Kidney (tissue), 14 donors: ENCODE measurements around the gene CNIH1. TPM values are rescaled to one million over a fixed set of nuclear protein-coding genes. Genes with fewer than 3 reads are reported as not detected.
A peak's percentile ranks its signal among the peaks of the same experiment; 100 is the strongest.
"Not testable (repeated sequence)": the region's sequence is repeated elsewhere in the genome, so short reads cannot be mapped to it uniquely, and the experiment has no call there.

Experiments
- DNase-seq, 5 donors: peaks; one replicate each; pipeline ENCODE4 v3.0.0-alpha.2; 2013 to 2020
- FAIRE-seq: peaks from 2 replicates; lab custom pipeline; 2012; peaks lifted over from hg19 to GRCh38; lab: Jason Lieb, UNC
- H3K27ac ChIP-seq, 2 donors: one replicate each; pipeline ENCODE4 v1.7.0; 2013; ENCODE audit warnings: low read depth in 2 of 2, low read length in 2 of 2, inconsistent platforms in 1 of 2
- H3K27me3 ChIP-seq: one replicate; pipeline ENCODE4 v1.7.1; 2013; ENCODE audit warnings: low read length, inconsistent platforms; ENCODE audit not compliant: control insufficient read depth, insufficient read depth
- H3K36me3 ChIP-seq, 3 donors: one replicate each; pipeline versions ENCODE4 v1.7.0 to v1.7.1; 2013; ENCODE audit warnings: low read length in 3 of 3, control low read depth in 1 of 3, inconsistent platforms in 1 of 3; ENCODE audit not compliant: insufficient read depth in 3 of 3, control insufficient read depth in 2 of 3
- H3K4me1 ChIP-seq, 3 donors: one replicate each; pipeline versions ENCODE4 v1.7.0 to v1.7.1; 2013; ENCODE audit warnings: low read length in 3 of 3, inconsistent platforms in 1 of 3, low read depth in 1 of 3; ENCODE audit not compliant: control insufficient read depth in 2 of 3, insufficient read depth in 2 of 3
- H3K4me3 ChIP-seq, 3 donors: one replicate each; pipeline versions ENCODE4 v1.7.0 to v1.8.1; 2013; ENCODE audit warnings: low read length in 3 of 3, control low read depth in 1 of 3, inconsistent platforms in 1 of 3
- H3K9ac ChIP-seq, 3 donors: one replicate each; pipeline versions ENCODE4 v1.7.0 to v1.7.1; 2013; ENCODE audit warnings: low read length in 3 of 3, control low read depth in 1 of 3, inconsistent platforms in 1 of 3
- H3K9me3 ChIP-seq, 3 donors: one replicate each; pipeline versions ENCODE4 v1.7.0 to v1.7.1; 2013; ENCODE audit warnings: low read length in 3 of 3, control low read depth in 1 of 3, inconsistent platforms in 1 of 3; ENCODE audit not compliant: control insufficient read depth in 2 of 3, insufficient read depth in 1 of 3
- intact Hi-C: fragments of 100-400 bp; cut with DNase I; formaldehyde crosslinking; loops from one replicate; pipeline ENCODE4 v1.11.1; 2022
- polyA plus RNA-seq: library from polyadenylated mRNA; stranded (reverse); fragments of 350-450 nt; fragmentation: Illumina TruSeq; extraction: RNeasy Lipid Tissue Mini Kit (QIAGEN cat#74804); gene quantifications from one replicate; pipeline ENCODE4 v1.2.3, GENCODE V29; 2014; ENCODE audit warnings: low read depth, low replicate concordance; ENCODE audit not compliant: insufficient read depth
- total RNA-seq: library from RNA; stranded (reverse); fragmentation: NEBNext Ultra II Directional; extraction: Animal tissue kit (Norgen Biotek cat#: 25700); gene quantifications from one replicate; pipeline ENCODE4 v1.2.1, GENCODE V29; 2021
- TF ChIP-seq, protein P1 (sequence below): IDR thresholded peaks from 3 replicates; pipeline ENCODE4 v1.5.1; 2012; ENCODE audit warnings: mild to moderate bottlenecking, moderate library complexity, borderline replicate concordance; ENCODE audit not compliant: insufficient read depth; ENCODE audit errors: extremely low read depth
- donor health status: control.
- donor health status: control.
- donor health status: control.
- donor health status: control.
- donor health status: control.
- donor health status: DM: yes; HTN: yes; CAD: no.
- donor health status: Normal renal cell carcinoma (clear cell type).

Gene CNIH1
- total and polyA plus RNA-seq, 2 donors from 2014 or later = 64.8 to 78.3 TPM

DNA sequence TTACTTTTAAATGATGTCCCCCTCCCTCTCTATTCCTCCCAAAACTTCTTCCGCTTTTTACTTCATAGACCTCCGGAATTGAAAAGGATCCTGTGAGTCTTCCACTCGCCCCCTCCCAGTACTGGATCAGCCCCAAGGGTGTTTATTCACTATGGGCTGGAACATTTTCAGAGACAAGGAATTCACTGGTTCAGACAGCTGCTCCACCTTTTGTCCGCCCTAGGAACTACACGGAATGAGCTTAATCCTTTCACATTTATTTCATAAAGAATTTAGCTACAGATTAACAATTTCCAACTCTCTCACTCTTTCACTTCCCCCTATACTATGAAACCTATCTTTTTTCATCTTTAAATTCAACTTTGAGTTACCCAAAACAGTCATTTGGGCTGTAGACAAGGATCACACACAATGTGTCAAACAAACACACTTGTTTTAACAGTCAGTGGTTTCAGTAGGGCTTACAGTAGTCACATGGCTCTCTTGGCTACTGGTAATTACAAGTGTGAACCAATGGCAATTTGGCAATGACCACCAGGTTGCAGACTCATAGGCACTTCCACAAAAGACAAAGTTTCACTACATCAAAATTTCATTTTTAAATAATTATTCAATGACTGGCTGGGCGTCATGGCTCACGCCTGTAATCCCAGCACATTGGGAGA lies 20.6 kb downstream of the CNIH1 start:
- peak in 3 of 5 donors; percentile 19 to 57 (median 38) for DNase-seq
- Histone ChIP-seq H3K4me1 (no peaks in the 10 kb centered on the region), H3K27me3 (no peaks in the 10 kb centered on the region), H3K9me3 (no peaks in the 10 kb centered on the region), H3K9ac (no peak overlapping the region), H3K36me3 (peaks cover 0 to 8% (median 2%) of the 10 kb centered on the region in 3 donors), H3K27ac (no peak overlapping the region), H3K4me3 (no peak overlapping the region)
- intact Hi-C loops = no loop called here
- TF ChIP-seq, protein P1, sequence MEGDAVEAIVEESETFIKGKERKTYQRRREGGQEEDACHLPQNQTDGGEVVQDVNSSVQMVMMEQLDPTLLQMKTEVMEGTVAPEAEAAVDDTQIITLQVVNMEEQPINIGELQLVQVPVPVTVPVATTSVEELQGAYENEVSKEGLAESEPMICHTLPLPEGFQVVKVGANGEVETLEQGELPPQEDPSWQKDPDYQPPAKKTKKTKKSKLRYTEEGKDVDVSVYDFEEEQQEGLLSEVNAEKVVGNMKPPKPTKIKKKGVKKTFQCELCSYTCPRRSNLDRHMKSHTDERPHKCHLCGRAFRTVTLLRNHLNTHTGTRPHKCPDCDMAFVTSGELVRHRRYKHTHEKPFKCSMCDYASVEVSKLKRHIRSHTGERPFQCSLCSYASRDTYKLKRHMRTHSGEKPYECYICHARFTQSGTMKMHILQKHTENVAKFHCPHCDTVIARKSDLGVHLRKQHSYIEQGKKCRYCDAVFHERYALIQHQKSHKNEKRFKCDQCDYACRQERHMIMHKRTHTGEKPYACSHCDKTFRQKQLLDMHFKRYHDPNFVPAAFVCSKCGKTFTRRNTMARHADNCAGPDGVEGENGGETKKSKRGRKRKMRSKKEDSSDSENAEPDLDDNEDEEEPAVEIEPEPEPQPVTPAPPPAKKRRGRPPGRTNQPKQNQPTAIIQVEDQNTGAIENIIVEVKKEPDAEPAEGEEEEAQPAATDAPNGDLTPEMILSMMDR = peak; percentile 60
- no peak for FAIRE-seq

DNA sequence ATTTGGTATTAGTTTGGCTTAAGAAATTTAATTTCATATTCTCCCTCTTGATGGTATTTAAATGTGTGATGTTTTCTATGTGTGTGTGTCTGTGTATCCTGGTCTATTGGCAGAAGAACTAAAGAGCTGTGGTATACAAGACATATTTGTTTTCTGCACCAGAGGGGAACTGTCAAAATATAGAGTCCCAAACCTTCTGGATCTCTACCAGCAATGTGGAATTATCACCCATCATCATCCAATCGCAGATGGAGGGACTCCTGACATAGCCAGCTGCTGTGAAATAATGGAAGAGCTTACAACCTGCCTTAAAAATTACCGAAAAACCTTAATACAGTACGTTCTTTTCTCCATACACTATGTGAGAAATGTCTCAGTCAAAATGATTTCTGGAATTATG lies 29.8 kb downstream of the CNIH1 start:
- Histone ChIP-seq H3K27me3 (no peaks in the 10 kb centered on the region), H3K27ac (no peak overlapping the region), H3K4me1 (no peaks in the 10 kb centered on the region), H3K4me3 (no peak overlapping the region), H3K36me3 (peaks cover 0 to 3% (median 0%) of the 10 kb centered on the region in 3 donors), H3K9ac (no peak overlapping the region), H3K9me3 (no peaks in the 10 kb centered on the region)
- intact Hi-C loops = no loop called here
- TF ChIP-seq, protein P1 = no peak
- DNase-seq (no peak), FAIRE-seq (no peak)

DNA sequence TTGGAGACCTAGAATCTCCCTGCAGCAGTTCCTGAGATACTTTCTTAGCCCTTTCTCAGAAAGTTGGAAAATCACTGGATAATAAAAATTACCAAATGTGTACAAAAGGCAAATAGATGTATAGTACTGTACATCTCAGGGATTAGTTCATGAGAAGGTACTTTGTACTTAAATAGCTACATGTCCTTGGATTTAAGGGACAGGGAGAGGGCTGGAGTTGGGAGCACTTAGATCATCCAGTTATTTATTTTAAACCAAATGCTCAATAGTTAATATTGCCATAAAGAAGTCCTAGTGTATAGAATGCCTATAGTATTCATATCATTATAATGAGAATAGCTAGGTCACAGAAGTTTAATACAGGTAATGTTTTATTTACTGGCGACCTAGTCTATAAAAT lies 31.0 kb downstream of the CNIH1 start:
- intact Hi-C loops = no loop called here
- H3K9ac ChIP-seq = no peak overlapping the region
- no peak for FAIRE-seq
- peaks cover 0 to 3% (median 0%) of the 10 kb centered on the region in 3 donors for H3K36me3 ChIP-seq
- TF ChIP-seq, protein P1 = no peak
- H3K4me1 ChIP-seq = no peaks in the 10 kb centered on the region
- H3K4me3 ChIP-seq = no peak overlapping the region
- no peaks in the 10 kb centered on the region for H3K9me3 ChIP-seq
- no peak overlapping the region for H3K27ac ChIP-seq
- no peak for DNase-seq
- H3K27me3 ChIP-seq = no peaks in the 10 kb centered on the region

DNA sequence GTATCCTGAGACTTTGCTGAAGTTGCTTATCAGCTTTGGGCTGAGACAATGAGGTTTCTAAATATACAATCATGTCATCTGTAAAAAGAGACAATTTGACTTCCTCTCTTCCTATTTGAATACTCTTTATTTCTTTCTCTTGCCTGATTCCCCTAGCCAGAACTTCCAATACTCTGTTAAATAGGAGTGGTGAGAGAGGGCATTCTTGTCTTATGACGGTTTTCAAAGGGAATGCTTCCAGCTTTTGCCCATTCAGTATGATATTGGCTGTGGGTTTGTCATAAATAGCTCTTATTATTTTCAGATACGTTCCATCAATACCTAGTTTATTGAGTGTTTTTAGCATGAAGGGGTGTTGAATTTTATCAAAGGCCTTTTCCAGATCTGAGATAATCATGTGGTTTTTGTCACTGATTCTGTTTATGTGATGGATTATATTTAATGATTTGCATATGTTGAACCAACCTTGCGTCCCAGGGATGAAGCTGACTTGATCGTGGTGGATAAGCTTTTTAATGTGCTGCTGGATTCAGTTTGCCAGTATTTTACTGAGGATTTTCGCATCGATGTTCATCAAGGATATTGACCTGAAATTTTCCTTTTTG lies 37.7 kb downstream of the CNIH1 start:
- H3K27me3 ChIP-seq, H3K27ac ChIP-seq, FAIRE-seq, H3K4me1 ChIP-seq, DNase-seq, H3K9ac ChIP-seq, H3K9me3 ChIP-seq, H3K36me3 ChIP-seq, intact Hi-C loops, H3K4me3 ChIP-seq: not testable (repeated sequence)
